CD4-positive, CD25-positive, alpha-beta regulatory T cell (primary cell): Measurements from ENCODE around the gene IRF2. TPM values are rescaled to one million over a fixed set of nuclear protein-coding genes. Genes with fewer than 3 reads are reported as not detected.

Experiments used
- ATAC-seq, 2 donors: fragments of 150-1000 bp; cut with Tn5 transposase; one replicate each; pipeline ENCODE4 v1.10.0; 2021; ENCODE audit warnings: low read depth in 2 of 2, moderate number of reproducible peaks in 2 of 2, moderate library complexity in 1 of 2
- DNase-seq, 3 donors: peaks; one replicate each; pipeline versions ENCODE4 v3.0.0 to v3.0.0-alpha.2; 2012 to 2022; ENCODE audit warnings: mixed read lengths in 1 of 3
- H3K27ac ChIP-seq: one replicate; pipeline ENCODE4 v1.7.0; 2013; ENCODE audit warnings: mild to moderate bottlenecking, low read length; ENCODE audit not compliant: insufficient read depth, poor library complexity, severe bottlenecking
- H3K27me3 ChIP-seq: one replicate; pipeline ENCODE4 v1.7.0; 2013; ENCODE audit warnings: low read length; ENCODE audit not compliant: control insufficient read depth, insufficient read depth
- H3K36me3 ChIP-seq: one replicate; pipeline ENCODE4 v1.7.0; 2013; ENCODE audit warnings: mild to moderate bottlenecking, low read length, moderate library complexity; ENCODE audit not compliant: control insufficient read depth, insufficient read depth
- H3K4me1 ChIP-seq: 2 replicates; pipeline ENCODE4 v1.7.0; 2013; ENCODE audit warnings: mild to moderate bottlenecking, low read length; ENCODE audit not compliant: insufficient read depth, control insufficient read depth, poor library complexity, severe bottlenecking
- H3K4me3 ChIP-seq: one replicate; pipeline ENCODE4 v1.7.0; 2013; ENCODE audit warnings: low read depth, mild to moderate bottlenecking, low read length, moderate library complexity
- H3K9me3 ChIP-seq, 2 experiments: 1 replicate in 1 of 2; 2 replicates in 1 of 2; pipeline ENCODE4 v1.7.0; 2013; ENCODE audit warnings: low read length in 2 of 2, mild to moderate bottlenecking in 1 of 2, moderate library complexity in 1 of 2; ENCODE audit not compliant: control insufficient read depth in 2 of 2
- H3K27ac Mint-ChIP-seq, 3 donors: one replicate each; pipeline ENCODE4 v1.8.0; 2020 to 2022; ENCODE audit warnings: mild to moderate bottlenecking in 3 of 3, mixed read lengths in 3 of 3, moderate library complexity in 2 of 3
- H3K27me3 Mint-ChIP-seq: one replicate; pipeline ENCODE4 v1.8.0; 2022; ENCODE audit warnings: mild to moderate bottlenecking, mixed read lengths
- H3K36me3 Mint-ChIP-seq: one replicate; pipeline ENCODE4 v1.8.0; 2020; ENCODE audit warnings: mixed read lengths
- H3K4me1 Mint-ChIP-seq, 4 donors: one replicate each; pipeline ENCODE4 v1.8.0; 2020 to 2022; ENCODE audit warnings: mixed read lengths in 4 of 4, mild to moderate bottlenecking in 1 of 4
- H3K4me3 Mint-ChIP-seq, 4 donors: one replicate each; pipeline ENCODE4 v1.8.0; 2020 to 2022; ENCODE audit warnings: mild to moderate bottlenecking in 4 of 4, mixed read lengths in 4 of 4, moderate library complexity in 3 of 4
- H3K9me3 Mint-ChIP-seq, 7 donors: one replicate each; pipeline ENCODE4 v1.8.0; 2020 to 2022; ENCODE audit warnings: mixed read lengths in 7 of 7, mild to moderate bottlenecking in 3 of 7, moderate library complexity in 2 of 7
- polyA plus RNA-seq, 4 donors: library from polyadenylated mRNA; unstranded; fragments of 300-500 nt; fragmentation: Illumina TruSeq; gene quantifications; one replicate each; pipeline ENCODE4 v1.2.3, GENCODE V29; 2021
- total RNA-seq: library from RNA; stranded (reverse); gene quantifications from one replicate; pipeline ENCODE4 v1.2.3, GENCODE V29; 2022

IRF2 gene
- total and polyA plus RNA-seq, 5 donors from 2014 or later: 63.4 to 112 (median 98.3) TPM

GRCh38 chr4:184434501-184435066, 39.8 kb downstream of the IRF2 start:
- H3K27ac Mint-ChIP-seq: no peak overlapping the region
- no peak overlapping the region for H3K4me3 ChIP-seq
- peaks cover 7% of the 10 kb centered on the region for H3K36me3 ChIP-seq
- no peak overlapping the region for H3K4me3 Mint-ChIP-seq
- no peak for ATAC-seq
- no peaks in the 10 kb centered on the region for H3K9me3 ChIP-seq
- no peaks in the 10 kb centered on the region for H3K27me3 Mint-ChIP-seq
- H3K27ac ChIP-seq: no peak overlapping the region
- no peak for DNase-seq
- no peaks in the 10 kb centered on the region for H3K27me3 ChIP-seq
- no peaks in the 10 kb centered on the region for H3K9me3 Mint-ChIP-seq
- peaks cover 33 to 85% (median 65%) of the 10 kb centered on the region in 4 donors for H3K4me1 Mint-ChIP-seq
- H3K4me1 ChIP-seq: no peaks in the 10 kb centered on the region
- H3K36me3 Mint-ChIP-seq: peaks cover 19% of the 10 kb centered on the region

GRCh38 chr4:184434021-184434420, 40.3 kb downstream of the IRF2 start:
- Histone ChIP-seq H3K36me3 (peaks cover 7% of the 10 kb centered on the region), H3K9me3 (no peaks in the 10 kb centered on the region), H3K27ac (no peak overlapping the region), H3K4me3 (no peak overlapping the region), H3K27me3 (no peaks in the 10 kb centered on the region), H3K4me1 (no peaks in the 10 kb centered on the region)
- no peaks in the 10 kb centered on the region for H3K27me3 Mint-ChIP-seq
- no peak overlapping the region for H3K4me3 Mint-ChIP-seq
- ATAC-seq: no peak
- DNase-seq: no peak
- H3K9me3 Mint-ChIP-seq: no peaks in the 10 kb centered on the region
- H3K27ac Mint-ChIP-seq: peak overlapping the region in 1 of 3 donors; percentile 82
- peaks cover 34 to 85% (median 65%) of the 10 kb centered on the region in 4 donors for H3K4me1 Mint-ChIP-seq
- peaks cover 21% of the 10 kb centered on the region for H3K36me3 Mint-ChIP-seq

DNA sequence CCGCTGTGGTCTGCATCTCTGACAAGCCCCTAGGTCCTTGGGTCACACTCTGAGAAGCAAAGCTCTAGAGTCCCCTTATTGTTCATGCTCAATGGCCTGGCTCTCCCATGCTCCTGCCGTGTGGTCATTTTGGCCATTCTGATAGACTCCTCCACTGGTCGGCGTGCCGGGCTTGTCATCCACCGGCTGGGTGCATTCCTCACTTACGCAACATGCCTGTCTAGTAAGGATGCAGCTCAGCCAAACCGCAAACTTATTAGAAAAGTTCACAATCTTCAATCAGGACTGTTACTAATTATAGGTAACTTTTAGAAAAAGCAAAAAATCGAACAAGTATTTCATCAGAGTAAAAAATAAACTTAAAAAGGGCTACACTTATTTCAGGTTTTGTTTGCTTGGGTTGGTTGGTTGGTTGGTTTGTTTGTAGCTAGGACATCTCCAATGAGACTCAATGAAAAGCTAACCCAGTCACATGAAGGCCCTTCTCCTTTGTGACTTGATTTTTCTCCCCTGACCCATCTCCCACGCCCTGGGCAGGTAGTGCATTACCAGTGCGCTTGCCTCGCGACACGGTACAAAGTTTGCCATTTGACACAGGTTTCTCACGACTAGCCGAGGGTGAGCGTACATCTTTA, 41.0 kb downstream of the IRF2 start:
- no peaks in the 10 kb centered on the region for H3K27me3 ChIP-seq
- H3K4me3 ChIP-seq: no peak overlapping the region
- Mint-ChIP-seq H3K27ac (peak overlapping the region in 2 of 3 donors; percentile 82 to 90), H3K4me1 (peaks cover 27 to 85% (median 58%) of the 10 kb centered on the region in 4 donors), H3K4me3 (peak overlapping the region in 2 of 4 donors; percentile 7 to 19), H3K9me3 (no peaks in the 10 kb centered on the region), H3K36me3 (peaks cover 25% of the 10 kb centered on the region), H3K27me3 (no peaks in the 10 kb centered on the region)
- no peak for DNase-seq
- no peaks in the 10 kb centered on the region for H3K9me3 ChIP-seq
- no peaks in the 10 kb centered on the region for H3K4me1 ChIP-seq
- H3K36me3 ChIP-seq: peaks cover 9% of the 10 kb centered on the region
- no peak for ATAC-seq
- H3K27ac ChIP-seq: no peak overlapping the region

DNA sequence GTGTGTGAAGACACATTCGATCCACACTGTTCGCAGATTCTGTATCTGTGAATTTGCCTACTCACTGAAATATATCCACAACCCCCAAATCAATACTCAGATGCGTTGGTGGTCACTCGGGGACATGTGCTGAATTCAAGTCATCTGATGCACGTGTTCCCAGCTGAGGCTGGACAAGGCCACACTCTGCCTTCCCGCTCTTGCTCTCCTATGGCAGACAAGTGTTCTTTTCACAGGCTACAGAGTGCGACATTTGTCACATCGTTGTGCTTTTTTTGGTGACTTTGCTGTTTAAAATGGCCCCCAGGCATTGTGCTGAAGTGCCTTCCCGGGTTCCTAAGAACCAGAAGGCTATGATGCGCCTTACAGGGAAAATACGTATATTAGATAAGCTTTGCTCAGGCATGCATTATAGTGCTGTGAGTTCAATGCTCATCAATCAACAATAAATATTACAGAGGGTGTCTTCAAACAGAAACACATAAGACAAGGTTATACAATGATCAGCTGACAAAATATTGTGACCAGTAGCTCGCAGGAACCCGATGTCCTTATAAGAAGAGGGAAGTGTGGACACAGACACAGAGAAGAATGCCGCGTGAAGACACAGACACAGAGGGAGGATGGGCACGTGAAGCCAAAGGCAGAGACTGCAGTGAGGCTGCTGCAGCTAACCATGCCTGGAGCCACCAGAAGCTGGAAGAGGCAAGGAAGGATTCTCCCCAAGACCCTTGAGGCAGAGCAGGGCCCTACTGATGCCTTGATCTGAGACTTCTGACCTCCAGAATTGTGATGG, 42.0 kb downstream of the IRF2 start:
- Histone ChIP-seq H3K4me3 (no peak overlapping the region), H3K36me3 (peaks cover 19% of the 10 kb centered on the region), H3K9me3 (no peaks in the 10 kb centered on the region), H3K4me1 (peaks cover 3% of the 10 kb centered on the region), H3K27ac (no peak overlapping the region), H3K27me3 (no peaks in the 10 kb centered on the region)
- Mint-ChIP-seq H3K4me3 (no peak overlapping the region), H3K36me3 (peaks cover 29% of the 10 kb centered on the region), H3K9me3 (no peaks in the 10 kb centered on the region), H3K4me1 (peaks cover 26 to 84% (median 55%) of the 10 kb centered on the region in 4 donors), H3K27me3 (no peaks in the 10 kb centered on the region), H3K27ac (peak overlapping the region; percentile 38 to 82 (median 60))
- ATAC-seq (no peak), DNase-seq (no peak)

GRCh38 chr4:184430163-184430562, 44.2 kb downstream of the IRF2 start:
- ATAC-seq (no peak), DNase-seq (no peak)
- peaks cover 13% of the 10 kb centered on the region for H3K4me1 ChIP-seq
- H3K9me3 ChIP-seq: no peaks in the 10 kb centered on the region
- H3K27ac ChIP-seq: no peak overlapping the region
- Mint-ChIP-seq H3K27me3 (no peaks in the 10 kb centered on the region), H3K27ac (peak overlapping the region; percentile 38 to 92 (median 82)), H3K9me3 (no peaks in the 10 kb centered on the region), H3K4me3 (peak overlapping the region in 2 of 4 donors; percentile 16 to 20), H3K36me3 (peaks cover 45% of the 10 kb centered on the region), H3K4me1 (peaks cover 26 to 78% (median 55%) of the 10 kb centered on the region in 4 donors)
- peaks cover 35% of the 10 kb centered on the region for H3K36me3 ChIP-seq
- no peak overlapping the region for H3K4me3 ChIP-seq
- no peaks in the 10 kb centered on the region for H3K27me3 ChIP-seq

- H3K36me3 ChIP-seq: peaks cover 42% of the 10 kb centered on the region
- H3K9me3 ChIP-seq: no peaks in the 10 kb centered on the region
- H3K27me3 ChIP-seq: no peaks in the 10 kb centered on the region
- H3K4me3 ChIP-seq: no peak overlapping the region
- H3K27me3 Mint-ChIP-seq: no peaks in the 10 kb centered on the region
- DNase-seq (no peak), ATAC-seq (no peak)
- no peaks in the 10 kb centered on the region for H3K9me3 Mint-ChIP-seq
- peak overlapping the region in 1 of 3 donors; percentile 84 for H3K27ac Mint-ChIP-seq
- H3K4me3 Mint-ChIP-seq: no peak overlapping the region
- H3K4me1 ChIP-seq: peaks cover 13% of the 10 kb centered on the region
- H3K27ac ChIP-seq: peak overlapping the region; percentile 2
- H3K4me1 Mint-ChIP-seq: peaks cover 26 to 81% (median 62%) of the 10 kb centered on the region in 4 donors
- H3K36me3 Mint-ChIP-seq: peaks cover 55% of the 10 kb centered on the region
Observed at GRCh38 chr4:184428787-184429186, 45.6 kb downstream of the IRF2 start.

DNA sequence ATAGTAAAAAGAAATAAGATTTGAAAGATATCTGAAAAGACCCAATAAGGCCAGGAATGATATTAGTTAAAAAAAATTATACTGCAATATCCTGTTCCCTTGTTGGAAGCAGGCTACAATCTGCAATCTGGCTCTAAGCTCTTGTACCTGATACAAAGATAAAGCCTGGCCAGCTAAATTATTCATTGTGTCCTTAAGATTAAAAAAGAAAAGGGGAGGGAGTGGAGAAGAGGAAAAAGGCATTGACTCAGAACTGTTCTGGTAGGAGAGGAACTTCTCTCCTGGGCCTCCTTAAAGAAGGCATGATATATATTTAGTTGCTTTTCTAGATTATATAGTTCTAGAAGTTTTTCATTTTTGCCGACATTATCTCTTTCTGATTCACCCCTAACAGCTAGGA, 46.7 kb downstream of the IRF2 start:
- Mint-ChIP-seq H3K36me3 (peaks cover 57% of the 10 kb centered on the region), H3K9me3 (peaks cover 0 to under 1% (median 0%) of the 10 kb centered on the region in 7 donors), H3K4me1 (peaks cover 25 to 80% (median 62%) of the 10 kb centered on the region in 4 donors), H3K27ac (peak overlapping the region; percentile 81 to 89 (median 82)), H3K27me3 (no peaks in the 10 kb centered on the region), H3K4me3 (no peak overlapping the region)
- Histone ChIP-seq H3K27ac (peak overlapping the region; percentile 42), H3K36me3 (peaks cover 49% of the 10 kb centered on the region), H3K4me1 (peaks cover 13% of the 10 kb centered on the region), H3K9me3 (no peaks in the 10 kb centered on the region), H3K4me3 (no peak overlapping the region), H3K27me3 (no peaks in the 10 kb centered on the region)
- ATAC-seq (no peak), DNase-seq (no peak)
